Activated B cell treated with CpG ODN at 0.5 μM for 24 hours (primary cell): ENCODE results near the gene AUNIP. TPM values are rescaled to one million over a fixed set of nuclear protein-coding genes. Genes with fewer than 3 reads are reported as not detected.

Experiments
- ATAC-seq: fragments of 200-7000 bp; cut with Tn5 transposase; one replicate; pipeline ENCODE4 v1.10.0; 2021; ENCODE audit warnings: low read depth, mild to moderate bottlenecking, moderate library complexity
- CTCF ChIA-PET: fragments of 350-600 bp; sonication (Branson Sonifier 250); formaldehyde crosslinking; loops from one replicate; lab custom pipeline; 2021; ENCODE audit warnings: antibody characterized with exemption; lab: Charles Lee
- POLR2A ChIA-PET: fragments of 350-600 bp; sonication (Branson Sonifier 250); formaldehyde crosslinking; loops from one replicate; lab custom pipeline; 2021; ENCODE audit warnings: antibody characterized with exemption; lab: Charles Lee
- DNase-seq: peaks from one replicate; pipeline ENCODE4 v3.0.0; 2022
- H3K27ac Mint-ChIP-seq: one replicate; pipeline ENCODE4 v1.8.0; 2020; ENCODE audit warnings: mixed read lengths
- H3K27me3 Mint-ChIP-seq: one replicate; pipeline ENCODE4 v1.8.0; 2021; ENCODE audit warnings: mixed read lengths
- H3K36me3 Mint-ChIP-seq: one replicate; pipeline ENCODE4 v1.8.0; 2021; ENCODE audit warnings: low read depth, mixed read lengths
- H3K4me1 Mint-ChIP-seq: one replicate; pipeline ENCODE4 v1.8.0; 2021; ENCODE audit warnings: mixed read lengths
- H3K4me3 Mint-ChIP-seq: one replicate; pipeline ENCODE4 v1.8.0; 2020; ENCODE audit warnings: mild to moderate bottlenecking, mixed read lengths
- H3K9me3 Mint-ChIP-seq: one replicate; pipeline ENCODE4 v1.8.0; 2020; ENCODE audit warnings: mixed read lengths
- CTCF ChIP-seq: fragments of 200-600 bp; IDR thresholded peaks from one replicate; pipeline ENCODE4 v1.8.0; 2022; ENCODE audit warnings: antibody characterized with exemption, mild to moderate bottlenecking
- intact Hi-C: fragments of 100-400 bp; cut with micrococcal nuclease; formaldehyde crosslinking; loops from one replicate; pipeline ENCODE4 v1.15.1; 2024
- total RNA-seq: library from RNA; stranded (reverse); gene quantifications from 2 replicates; pipeline ENCODE4 v1.2.3, GENCODE V29; 2022

Gene AUNIP
- total RNA-seq, 1 donor from 2014 or later: 0.42 TPM

DNA sequence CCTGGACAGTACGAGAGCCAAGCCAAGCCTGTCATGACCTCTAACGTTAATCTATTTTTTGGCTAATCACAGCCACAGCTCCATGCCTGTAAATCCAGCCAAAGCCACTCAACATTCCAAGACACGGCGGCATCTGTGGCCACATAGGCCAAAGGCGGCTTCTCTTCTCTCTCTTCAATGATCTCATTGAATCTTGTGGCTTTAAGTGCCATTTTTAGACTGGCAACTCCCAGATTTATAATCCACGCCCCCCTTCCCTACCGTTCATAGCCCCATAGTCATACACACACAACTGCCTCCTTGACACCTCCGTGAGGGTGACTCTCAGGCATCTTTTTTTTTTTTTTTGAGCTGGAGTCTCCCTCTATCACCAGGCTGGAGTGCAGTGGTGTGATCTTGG lies 64.9 kb downstream of the AUNIP start:
- ChIA-PET CTCF (no interaction called here), POLR2A (interaction anchor here (0.6 kb wide), 1 partner anchor 9 kb away, joined by 4 read pairs; no protein-coding TSS in a partner anchor)
- no peaks in the 10 kb centered on the region for H3K9me3 Mint-ChIP-seq
- DNase-seq (no peak), ATAC-seq (no peak)
- H3K27me3 Mint-ChIP-seq: no peaks in the 10 kb centered on the region
- TF ChIP-seq CTCF: no peak
- intact Hi-C loops: no loop called here
- H3K36me3 Mint-ChIP-seq: no peaks in the 10 kb centered on the region
- H3K4me3 Mint-ChIP-seq: no peak overlapping the region
- peaks cover 6% of the 10 kb centered on the region for H3K4me1 Mint-ChIP-seq
- no peak overlapping the region for H3K27ac Mint-ChIP-seq

DNA sequence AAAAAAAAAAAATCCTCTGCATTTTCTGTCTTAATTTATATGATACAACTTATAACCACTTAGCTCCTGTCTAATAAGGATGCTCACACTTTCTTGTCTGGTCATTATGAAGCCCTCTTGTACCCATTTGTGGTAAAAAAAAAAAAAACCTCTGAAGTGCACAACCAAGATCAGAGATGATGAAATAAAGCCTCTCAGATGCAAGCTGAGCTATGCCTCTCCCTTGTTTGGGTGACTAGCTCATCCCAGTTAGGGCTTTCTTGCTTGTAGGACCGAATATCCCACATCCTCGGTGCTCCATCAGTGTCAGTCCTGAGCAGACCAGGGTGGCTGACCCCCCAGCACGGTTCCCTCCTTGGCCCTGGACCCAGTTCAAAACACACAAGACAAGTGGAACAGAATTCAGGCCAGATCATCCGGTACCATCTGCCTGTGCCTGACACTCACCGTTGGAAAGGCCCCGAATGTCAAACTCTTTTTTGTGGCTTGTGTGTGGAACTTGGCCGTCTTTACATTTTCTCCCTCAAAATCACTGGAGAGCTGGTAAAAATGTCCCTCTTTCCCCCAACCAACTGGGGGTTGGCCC lies 65.6 kb downstream of the AUNIP start:
- H3K36me3 Mint-ChIP-seq: no peaks in the 10 kb centered on the region
- intact Hi-C loops: no loop called here
- H3K4me1 Mint-ChIP-seq: peaks cover 6% of the 10 kb centered on the region
- no peak for TF ChIP-seq CTCF
- ChIA-PET POLR2A (interaction anchor here (0.7 kb wide), 1 partner anchor 228 kb away, joined by 4 read pairs; no protein-coding TSS in a partner anchor), CTCF (no interaction called here)
- no peak overlapping the region for H3K27ac Mint-ChIP-seq
- no peaks in the 10 kb centered on the region for H3K9me3 Mint-ChIP-seq
- H3K4me3 Mint-ChIP-seq: no peak overlapping the region
- ATAC-seq (no peak), DNase-seq (no peak)
- no peaks in the 10 kb centered on the region for H3K27me3 Mint-ChIP-seq

GRCh38 chr1:25792115-25792514 lies 67.1 kb downstream of the AUNIP start:
- intact Hi-C loops: no loop called here
- CTCF ChIA-PET: no interaction called here
- Mint-ChIP-seq H3K4me3 (no peak overlapping the region), H3K27ac (no peak overlapping the region), H3K27me3 (no peaks in the 10 kb centered on the region), H3K4me1 (peaks cover 3% of the 10 kb centered on the region), H3K9me3 (no peaks in the 10 kb centered on the region), H3K36me3 (no peaks in the 10 kb centered on the region)
- ATAC-seq (no peak), DNase-seq (no peak)
- TF ChIP-seq CTCF: no peak
- POLR2A ChIA-PET: no interaction called here

DNA sequence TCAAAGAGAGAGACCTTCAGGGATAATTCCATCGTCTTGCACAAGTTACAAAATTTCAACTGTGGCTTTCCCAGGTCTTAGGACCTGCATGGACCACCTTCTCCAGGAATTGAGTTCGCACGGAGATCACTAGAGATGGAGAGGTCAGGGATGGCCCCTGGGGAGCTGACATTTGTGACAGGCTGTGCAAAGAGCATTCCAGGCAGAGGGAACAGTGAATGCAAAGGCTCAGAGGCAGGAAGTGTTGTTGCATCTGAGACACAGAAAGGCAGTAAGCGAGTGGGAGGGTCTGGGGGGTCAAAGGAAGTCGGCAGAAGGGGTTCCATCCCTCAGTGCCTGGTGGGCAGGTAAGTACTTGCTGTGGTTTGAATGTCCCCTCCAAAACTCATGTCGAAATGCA lies 68.8 kb downstream of the AUNIP start:
- Mint-ChIP-seq H3K27me3 (no peaks in the 10 kb centered on the region), H3K9me3 (no peaks in the 10 kb centered on the region), H3K27ac (no peak overlapping the region), H3K4me1 (no peaks in the 10 kb centered on the region), H3K36me3 (no peaks in the 10 kb centered on the region), H3K4me3 (no peak overlapping the region)
- intact Hi-C loops: no loop called here
- DNase-seq (no peak), ATAC-seq (no peak)
- ChIA-PET POLR2A (no interaction called here), CTCF (no interaction called here)
- TF ChIP-seq CTCF: no peak

- intact Hi-C loops: no loop called here
- no peaks in the 10 kb centered on the region for H3K36me3 Mint-ChIP-seq
- no peak overlapping the region for H3K27ac Mint-ChIP-seq
- no peaks in the 10 kb centered on the region for H3K27me3 Mint-ChIP-seq
- ChIA-PET CTCF (no interaction called here), POLR2A (no interaction called here)
- H3K9me3 Mint-ChIP-seq: no peaks in the 10 kb centered on the region
- ATAC-seq (no peak), DNase-seq (no peak)
- no peaks in the 10 kb centered on the region for H3K4me1 Mint-ChIP-seq
- no peak overlapping the region for H3K4me3 Mint-ChIP-seq
- TF ChIP-seq CTCF: no peak
Observed at GRCh38 chr1:25787760-25788166, 71.5 kb downstream of the AUNIP start.
